ENCODE data around the gene EFCAB6. TPM values are rescaled to one million over a fixed set of nuclear protein-coding genes. Genes with fewer than 3 reads are reported as not detected.

EFCAB6 gene
- total and polyA plus RNA-seq, 4 donors = 0.14 to 2.1 (median 0.53) TPM

GRCh38 chr22:43643387-43643786 is 168.7 kb downstream of the EFCAB6 start (continued):
- no peak for TF ChIP-seq CTCF (IDR thresholded peaks at IDR 0.05; ENCODE audit: low read depth, low read length, missing input control)
- TF ChIP-seq YY1 (IDR thresholded peaks at IDR 0.05) = no peak
- no peak for TF ChIP-seq ATF3 (IDR thresholded peaks at IDR 0.05)

GRCh38 chr22:43642319-43643206 is 169.5 kb downstream of the EFCAB6 start:
- Histone ChIP-seq H3K4me3 (ENCODE audit: low read depth in 1 of 3, low read length in 3 of 3) (no peak overlapping the region), H3K9me3 (ENCODE audit: control insufficient read depth in 4 of 4, low read length in 3 of 4) (peaks cover 0 to 7% (median 6%) of the 10 kb centered on the region in 4 donors), H3K27ac (ENCODE audit: low read depth in 1 of 2, low read length in 2 of 2) (no peak overlapping the region), H3K4me1 (ENCODE audit: control insufficient read depth in 4 of 4, insufficient read depth in 4 of 4, low read length in 3 of 4) (no peaks in the 10 kb centered on the region), H3K9ac (ENCODE audit: low read depth in 1 of 2, low read length in 2 of 2) (no peak overlapping the region), H3K27me3 (ENCODE audit: control insufficient read depth in 4 of 4, insufficient read depth in 4 of 4, low read length in 3 of 4) (no peaks in the 10 kb centered on the region), H3K36me3 (ENCODE audit: control insufficient read depth in 4 of 4, insufficient read depth in 3 of 4, low read depth in 1 of 4, low read length in 3 of 4) (no peaks in the 10 kb centered on the region)
- no peak for TF ChIP-seq ATF3 (IDR thresholded peaks at IDR 0.05)
- no peak for TF ChIP-seq NR2F2 (IDR thresholded peaks at IDR 0.05)
- no peak for TF ChIP-seq CTCF (IDR thresholded peaks at IDR 0.05; ENCODE audit: low read depth, low read length, missing input control)
- TF ChIP-seq RXRA (IDR thresholded peaks at IDR 0.05) = no peak
- no peak for TF ChIP-seq GABPA (IDR thresholded peaks at IDR 0.05 in 1 of 2, conservative IDR thresholded peaks at IDR 0.05 in 1 of 2)
- TF ChIP-seq HNF4G (IDR thresholded peaks at IDR 0.05) = no peak
- TF ChIP-seq TAF1 (conservative IDR thresholded peaks at IDR 0.05) = no peak
- no peak for TF ChIP-seq REST (IDR thresholded peaks at IDR 0.05)
- no peak for TF ChIP-seq EGR1 (IDR thresholded peaks at IDR 0.05; ENCODE audit: low read depth in 2 of 2)
- no peak for TF ChIP-seq SP1 (IDR thresholded peaks at IDR 0.05)
- no peak for DNase-seq (ENCODE audit: low spot score)
- 76% methylated on average over 11 of the region's 11 CpGs for WGBS
